HG03439 (cell line): ENCODE measurements around the gene DGKI.

Experiments used
- ATAC-seq: cut with Tn5 transposase; IDR thresholded peaks from one replicate; pipeline ENCODE4 v1.9.1; 2021; ENCODE audit warnings: mild to moderate bottlenecking, moderate library complexity; ENCODE audit not compliant: unreplicated experiment

Gene DGKI

DNA sequence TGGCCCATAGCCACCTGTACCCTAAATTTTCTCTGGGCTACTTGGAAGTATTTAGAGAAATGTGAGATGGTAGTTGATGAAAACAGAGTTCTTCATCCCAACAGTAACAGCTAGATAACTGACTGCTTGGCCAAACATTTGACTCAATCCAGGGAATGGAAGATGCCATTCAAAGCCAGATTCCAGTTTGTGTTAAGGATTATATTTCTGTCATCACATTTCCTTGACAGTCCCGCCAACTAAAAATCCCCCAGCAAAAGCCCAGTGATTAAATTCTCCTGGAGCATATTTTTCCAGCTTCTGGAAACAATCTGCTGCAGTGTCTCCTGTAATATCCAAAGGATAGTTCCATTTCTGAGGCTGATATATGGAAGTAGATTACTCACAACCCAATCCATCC lies 457.9 kb downstream of the DGKI start:
- no peak for ATAC-seq

DNA sequence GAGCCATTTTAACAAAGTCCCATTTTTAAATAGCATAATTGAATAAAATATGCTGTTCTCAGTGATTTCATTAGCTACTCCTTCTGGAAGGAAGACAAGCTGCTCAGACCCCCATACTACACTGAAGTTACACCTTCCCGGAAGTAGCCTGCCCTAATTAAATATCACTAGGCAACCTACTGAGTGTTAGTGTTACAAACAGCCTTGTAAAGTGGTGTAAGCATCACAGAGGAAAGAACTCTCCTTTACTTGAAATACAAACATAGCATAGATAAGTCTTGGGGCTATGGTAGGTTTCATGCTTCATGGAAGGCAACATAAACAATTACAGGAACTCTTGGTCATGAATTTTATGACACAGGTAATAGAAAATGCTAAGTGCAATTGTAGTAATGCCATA lies 459.8 kb downstream of the DGKI start:
- ATAC-seq, result no peak

DNA sequence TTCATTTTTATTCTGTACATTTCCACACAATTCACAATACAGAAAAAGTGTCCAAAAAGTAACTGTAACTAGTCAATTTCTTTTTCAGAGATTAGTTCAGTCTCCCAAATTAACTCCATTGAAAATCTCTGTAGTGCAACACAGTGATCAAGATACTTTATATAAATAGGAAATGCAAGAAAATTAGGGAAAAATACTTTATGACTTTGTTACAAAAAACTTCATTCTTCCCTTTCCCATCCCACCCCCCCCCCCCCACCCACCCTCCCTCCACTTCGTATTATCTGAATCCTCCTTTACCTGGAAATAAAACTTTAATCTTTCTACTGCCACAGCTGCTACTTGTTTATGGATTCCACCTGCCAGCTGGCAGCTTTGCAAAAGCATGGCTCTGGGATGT lies 465.7 kb downstream of the DGKI start:
- ATAC-seq, result no peak

DNA sequence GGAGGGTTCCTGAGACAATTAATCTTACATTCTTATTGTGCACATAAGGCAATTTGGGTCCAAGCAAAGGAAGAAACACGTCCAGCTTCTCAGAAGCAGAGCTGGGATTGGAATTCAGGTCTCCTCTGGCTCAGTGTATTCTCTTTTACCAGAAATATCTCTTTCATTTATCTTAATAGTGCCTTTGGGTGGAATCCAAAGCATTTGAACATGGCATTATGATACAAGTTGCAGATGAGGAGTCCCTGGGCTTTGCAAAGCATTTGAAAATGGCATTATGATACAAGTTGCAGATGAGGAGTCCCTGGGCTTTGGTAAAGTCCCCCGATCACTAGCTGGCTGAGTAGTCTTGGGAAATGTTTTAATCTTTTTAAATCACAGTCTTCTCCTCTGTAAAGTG lies 473.3 kb downstream of the DGKI start:
- no peak for ATAC-seq

DNA sequence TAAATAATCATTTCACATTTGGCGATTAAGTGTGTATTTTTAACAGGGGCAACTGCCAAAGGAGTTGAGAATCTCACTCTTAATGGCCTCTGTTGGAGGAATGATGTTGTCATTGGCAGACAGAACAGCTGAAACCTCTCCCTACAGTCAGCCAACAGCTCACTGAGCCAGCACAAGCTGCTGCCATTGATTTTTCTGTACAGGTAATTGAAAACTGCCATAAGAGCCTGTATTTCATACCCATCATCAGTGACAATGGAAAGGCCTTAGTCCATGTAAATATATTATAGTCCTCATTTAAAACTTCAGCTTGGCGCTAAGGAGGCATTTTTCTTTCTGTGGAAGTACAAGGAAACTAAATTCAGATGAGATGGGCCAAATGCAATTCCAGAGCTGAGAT lies 475.2 kb downstream of the DGKI start:
- no peak for ATAC-seq

DNA sequence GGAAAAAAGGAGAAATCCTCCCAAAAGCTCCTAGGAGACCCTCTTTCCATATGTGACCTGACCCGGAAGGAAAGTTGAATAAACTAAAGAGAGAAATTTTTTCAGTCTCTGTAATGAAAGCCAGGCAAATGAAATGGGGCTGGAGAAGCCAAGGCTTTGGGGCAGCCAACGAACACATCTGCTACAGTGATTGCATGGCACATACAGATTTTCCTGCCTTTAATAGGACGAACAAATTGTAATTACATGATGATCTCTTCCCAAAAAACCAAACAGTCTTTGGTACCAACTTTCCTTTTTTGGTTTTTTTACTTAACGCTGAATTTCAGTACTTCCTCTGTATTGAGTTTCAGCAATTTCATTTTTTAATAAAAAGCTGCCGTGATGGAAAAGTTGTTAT lies 479.8 kb downstream of the DGKI start:
- no peak for ATAC-seq

DNA sequence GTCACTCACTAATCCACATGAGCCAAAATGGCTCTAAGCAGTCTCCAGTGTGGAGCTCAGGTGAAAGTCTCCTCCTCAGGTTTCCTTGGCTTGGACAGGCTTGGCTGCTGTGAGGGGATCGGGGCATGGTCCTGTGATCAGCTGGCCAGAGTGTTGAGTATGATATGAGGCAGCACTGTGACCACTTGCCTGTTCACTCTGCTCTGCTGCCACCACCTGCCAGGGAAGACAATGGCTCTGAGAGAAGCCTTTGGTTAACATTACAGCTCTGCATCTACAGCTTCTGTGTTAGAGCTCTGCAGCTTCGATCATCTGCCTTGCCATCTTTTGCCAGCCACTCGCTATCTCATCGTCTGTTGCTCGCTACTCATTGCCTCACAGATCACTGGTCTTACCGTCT lies 483.1 kb downstream of the DGKI start:
- no peak for ATAC-seq

DNA sequence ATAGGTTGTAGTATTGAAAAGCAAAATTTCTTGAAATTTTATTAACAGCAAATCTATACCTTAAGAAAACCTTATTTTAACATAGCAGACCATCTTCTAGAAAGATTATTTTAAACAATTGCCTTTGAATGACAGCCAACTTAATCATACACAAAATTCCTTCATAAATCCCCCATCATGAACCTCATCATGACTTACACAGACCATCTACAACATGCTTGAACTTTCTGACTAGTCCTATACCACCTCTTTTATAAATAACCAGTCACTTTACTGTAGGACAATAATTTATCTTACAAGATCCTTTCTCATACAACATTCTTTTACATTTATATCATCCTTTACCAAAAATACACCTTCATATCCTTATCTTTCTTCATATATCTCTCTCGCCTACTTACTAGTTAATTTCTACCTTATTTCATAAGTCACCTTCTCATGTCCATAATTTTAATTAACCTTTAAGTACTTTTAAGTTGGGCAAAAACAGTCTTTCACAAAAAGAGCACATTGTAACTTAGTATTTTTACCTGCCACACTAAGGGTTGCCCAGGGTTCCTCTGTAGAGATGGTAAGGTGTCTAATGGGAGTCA lies 486.6 kb downstream of the DGKI start:
- no peak for ATAC-seq

DNA sequence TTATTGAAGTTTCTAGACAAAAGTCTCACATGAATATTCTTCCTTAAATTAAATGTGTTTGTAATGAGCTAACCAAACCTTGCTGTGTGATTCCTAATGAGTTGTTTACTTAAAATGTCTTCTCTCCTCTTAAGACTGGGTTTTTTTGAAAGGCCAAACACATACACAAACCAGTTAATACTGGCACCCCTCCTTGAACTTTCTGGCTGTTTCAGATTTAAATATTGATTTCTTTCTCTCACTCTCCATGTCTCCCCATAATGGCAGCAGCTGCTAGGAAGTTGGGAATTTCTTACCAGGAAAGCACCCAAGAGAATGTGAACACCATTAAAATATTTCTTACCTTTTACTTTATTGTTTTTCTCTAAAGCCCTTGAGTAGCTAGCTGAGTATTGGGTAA lies 491.8 kb downstream of the DGKI start:
- no peak for ATAC-seq

DNA sequence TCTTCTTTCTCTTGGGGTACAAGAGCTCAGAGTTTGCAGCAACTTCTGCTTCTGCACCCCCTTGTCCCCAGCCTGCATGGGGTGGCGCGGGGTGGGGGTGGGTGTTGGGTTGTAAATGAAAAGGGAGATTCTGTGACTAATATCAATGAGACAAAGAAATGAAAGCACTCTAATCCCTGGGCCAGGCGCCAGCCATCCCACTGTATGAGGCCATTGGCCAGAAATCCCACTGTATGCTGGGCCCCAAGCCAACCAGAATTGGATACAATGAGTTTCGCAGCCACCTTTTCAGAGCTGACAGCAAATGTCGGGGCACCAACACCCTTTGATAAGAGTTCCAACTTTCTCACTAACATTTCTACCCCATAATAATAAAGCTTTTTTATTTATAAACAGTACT lies 492.4 kb downstream of the DGKI start:
- no peak for ATAC-seq

DNA sequence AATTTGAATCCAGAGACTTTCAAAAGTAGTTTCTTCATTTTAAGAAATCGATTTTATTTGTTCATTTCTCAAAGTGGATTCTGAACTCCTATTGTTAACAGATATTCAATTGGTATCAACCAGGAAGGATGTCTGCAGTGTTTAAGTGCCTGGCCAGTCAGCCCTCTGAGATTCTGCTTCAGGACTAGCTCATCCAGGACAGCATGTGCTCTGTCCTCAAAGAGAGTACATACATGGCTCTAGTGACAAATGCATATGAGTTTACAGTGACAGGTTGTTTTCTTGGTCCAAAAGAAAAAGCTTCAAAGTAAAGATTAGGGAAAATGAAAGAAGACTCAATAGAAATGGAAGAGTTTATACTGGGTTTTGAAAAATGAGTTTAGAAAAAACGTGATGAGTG lies 494.8 kb downstream of the DGKI start:
- no peak for ATAC-seq

DNA sequence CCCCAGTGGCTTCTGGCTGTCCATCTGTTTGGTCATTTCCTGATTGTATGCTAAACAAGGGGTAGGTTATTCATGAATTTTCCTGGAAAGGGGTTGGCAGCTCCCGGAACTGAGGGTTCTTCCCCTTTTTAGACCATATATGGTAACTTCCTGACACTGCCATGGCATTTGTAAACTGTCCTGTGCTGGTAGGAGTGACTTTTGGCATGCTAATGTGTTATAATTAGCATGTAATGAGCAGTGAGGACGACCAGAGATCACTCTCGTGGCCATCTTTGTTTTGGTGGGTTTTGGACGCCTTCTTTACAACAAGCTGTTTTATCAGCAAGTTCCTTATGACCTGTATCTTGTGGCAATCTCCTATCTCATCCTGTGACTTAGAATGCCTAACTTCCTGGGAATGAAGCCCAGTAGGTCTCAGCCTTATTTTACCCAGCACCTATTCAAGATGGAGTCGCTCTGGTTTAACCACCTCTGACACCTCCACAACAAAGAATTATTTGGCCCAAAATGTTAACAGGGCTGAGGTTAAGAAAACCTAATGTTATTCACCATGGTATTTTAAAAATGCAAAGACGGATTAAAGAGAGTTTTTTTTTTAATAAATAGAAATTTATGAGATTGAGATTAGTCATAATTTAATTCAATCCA lies 500.9 kb downstream of the DGKI start:
- no peak for ATAC-seq

DNA sequence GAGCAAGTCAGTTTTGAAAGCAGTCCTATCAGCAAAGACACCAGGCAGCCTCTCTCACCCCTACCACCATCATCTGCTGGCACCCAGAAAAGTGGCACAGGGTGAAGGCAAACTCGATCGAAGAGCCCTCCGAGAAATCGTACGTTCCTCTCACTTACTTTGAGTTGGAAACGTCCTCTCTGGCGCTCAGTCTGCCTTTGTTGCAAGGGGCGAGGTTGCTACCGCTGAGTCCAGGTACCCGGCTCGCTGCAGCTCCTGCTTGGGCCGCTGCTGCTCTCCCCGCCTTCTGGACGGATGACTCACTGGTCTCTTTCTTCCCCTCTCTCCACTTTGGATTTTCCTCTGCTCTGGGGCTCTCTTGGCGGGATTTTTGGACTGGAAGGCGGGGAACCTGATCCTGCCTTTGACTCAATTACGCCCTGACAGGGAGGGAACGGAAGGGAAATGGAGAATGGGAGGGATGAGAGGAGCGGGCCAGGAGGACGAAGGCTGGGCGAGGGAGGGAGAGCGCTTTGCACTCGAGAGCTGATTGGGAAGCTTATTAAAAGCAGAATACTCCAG lies 503.4 kb downstream of the DGKI start, which contains the start of gene PTN:
PTN (minus strand) TSS at position 453 of the 561 bp plus-strand sequence. CDS start 88,760 bp downstream, outside the sequence.
- ATAC-seq, result no peak

DNA sequence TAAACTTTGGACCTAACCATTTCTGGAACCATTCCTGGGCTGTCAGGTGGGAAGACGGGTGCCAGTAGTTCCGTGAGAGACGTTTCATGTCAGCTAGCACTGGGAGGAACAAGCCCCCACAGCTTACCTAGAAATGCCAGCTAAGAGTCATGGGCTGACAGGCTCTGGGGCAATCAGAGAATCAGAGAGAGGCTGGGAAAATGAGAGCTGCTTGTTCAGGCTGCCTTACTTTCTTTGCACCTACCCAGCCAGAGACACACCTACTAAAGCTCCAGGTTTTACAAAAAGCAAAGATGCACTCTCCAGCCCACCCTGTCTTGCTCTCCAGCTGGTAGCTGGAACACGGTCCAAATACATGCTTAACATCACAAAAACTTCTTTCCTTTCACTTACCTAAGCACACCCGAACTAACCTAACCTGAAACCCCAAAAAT lies 503.9 kb downstream of the DGKI start:
- no peak for ATAC-seq

DNA sequence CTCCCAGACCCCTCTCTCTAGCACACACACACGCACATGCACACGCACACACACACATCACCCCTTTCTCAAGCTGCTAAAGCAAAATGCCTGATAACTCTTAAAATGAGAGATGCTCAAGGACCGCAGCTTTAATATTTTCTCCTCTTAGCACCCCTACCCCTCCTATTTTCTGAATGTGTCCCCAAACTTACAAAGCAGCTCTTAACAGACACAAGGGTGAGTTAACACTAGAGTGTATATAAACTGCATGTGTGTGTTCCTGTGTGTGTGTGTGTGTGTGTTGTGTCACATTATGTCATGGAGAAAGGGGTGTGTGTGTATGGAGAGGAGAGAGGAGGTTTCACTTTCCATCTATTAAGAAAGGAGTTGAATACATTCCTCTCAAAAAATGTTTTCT lies 504.5 kb downstream of the DGKI start:
- ATAC-seq, result no peak

DNA sequence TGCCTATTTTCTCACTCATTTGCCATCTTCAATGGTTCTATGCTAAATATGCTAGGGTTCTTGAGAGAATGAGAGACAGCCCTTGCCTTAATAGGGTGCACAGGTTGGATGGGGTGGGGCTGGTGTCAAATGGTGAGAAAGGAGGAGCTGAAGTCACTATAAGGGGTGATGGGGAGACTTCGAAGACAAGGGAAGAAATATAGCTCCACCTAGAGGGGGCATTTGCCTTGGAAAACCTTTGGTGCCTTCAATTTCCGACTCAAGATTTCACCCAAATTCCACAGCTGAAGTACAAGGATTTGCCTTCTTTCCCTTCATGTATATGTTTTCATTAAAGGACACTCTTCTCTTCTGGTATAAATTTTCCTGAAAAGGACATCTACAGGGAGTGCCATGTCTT lies 508.9 kb downstream of the DGKI start:
- ATAC-seq, result no peak

DNA sequence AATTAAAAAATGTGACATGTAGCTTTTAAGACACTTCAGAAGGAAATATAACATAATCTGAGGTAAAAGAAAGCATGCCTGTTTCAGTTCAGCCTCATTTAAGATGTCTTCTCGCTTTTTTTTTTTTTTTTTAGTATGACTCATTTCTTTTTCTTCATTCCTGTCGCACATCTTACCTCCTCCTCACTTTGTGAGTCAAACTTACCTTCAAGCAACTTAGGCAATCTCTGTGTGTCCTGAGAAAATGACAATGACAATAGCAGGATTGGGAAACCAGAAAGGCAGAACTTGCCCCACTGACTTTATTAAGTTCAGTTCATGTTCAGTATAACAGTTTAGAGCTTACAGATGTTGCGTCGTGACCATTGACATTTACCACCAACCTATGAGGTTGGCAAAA lies 511.0 kb downstream of the DGKI start:
- ATAC-seq, result no peak

DNA sequence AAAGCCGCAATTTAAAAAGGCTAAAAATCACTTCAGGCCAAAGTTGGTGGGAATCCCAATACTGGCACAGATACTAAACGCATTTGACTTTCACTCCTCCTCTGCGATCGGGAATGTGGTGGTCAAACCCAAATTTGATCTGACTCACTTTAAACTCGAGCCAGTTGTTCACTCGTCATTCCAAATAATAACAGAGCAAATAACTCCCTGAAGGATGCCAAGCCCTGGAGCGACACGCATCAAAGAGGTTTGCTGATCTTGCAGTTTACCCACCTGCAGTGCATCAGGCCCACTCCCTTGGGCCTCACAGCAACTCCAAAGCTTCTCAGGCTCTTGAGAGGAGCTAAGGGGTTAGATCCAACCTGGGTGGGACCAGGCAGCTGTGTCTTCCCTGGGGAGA lies 515.4 kb downstream of the DGKI start:
- ATAC-seq, result no peak
